ENCODE data around the gene SPEG.

- TF ChIP-seq CTCF (optimal IDR thresholded peaks at IDR 0.05 in 1 of 3, IDR thresholded peaks at IDR 0.05 in 1 of 3, conservative IDR thresholded peaks at IDR 0.05 in 1 of 3; ENCODE audit: extremely low read depth in 1 of 3, insufficient read depth in 2 of 3, low read length in 3 of 3) (peak in 1 of 3 experiments; percentile 21), EZH2 (IDR thresholded peaks at IDR 0.05; ENCODE audit: low read length) (no peak)
Measured at GRCh38 chr2:219457784-219458369, 23.2 kb downstream of the SPEG start.
